Measurements from ENCODE around the gene MOSPD2.

Gene MOSPD2

DNA sequence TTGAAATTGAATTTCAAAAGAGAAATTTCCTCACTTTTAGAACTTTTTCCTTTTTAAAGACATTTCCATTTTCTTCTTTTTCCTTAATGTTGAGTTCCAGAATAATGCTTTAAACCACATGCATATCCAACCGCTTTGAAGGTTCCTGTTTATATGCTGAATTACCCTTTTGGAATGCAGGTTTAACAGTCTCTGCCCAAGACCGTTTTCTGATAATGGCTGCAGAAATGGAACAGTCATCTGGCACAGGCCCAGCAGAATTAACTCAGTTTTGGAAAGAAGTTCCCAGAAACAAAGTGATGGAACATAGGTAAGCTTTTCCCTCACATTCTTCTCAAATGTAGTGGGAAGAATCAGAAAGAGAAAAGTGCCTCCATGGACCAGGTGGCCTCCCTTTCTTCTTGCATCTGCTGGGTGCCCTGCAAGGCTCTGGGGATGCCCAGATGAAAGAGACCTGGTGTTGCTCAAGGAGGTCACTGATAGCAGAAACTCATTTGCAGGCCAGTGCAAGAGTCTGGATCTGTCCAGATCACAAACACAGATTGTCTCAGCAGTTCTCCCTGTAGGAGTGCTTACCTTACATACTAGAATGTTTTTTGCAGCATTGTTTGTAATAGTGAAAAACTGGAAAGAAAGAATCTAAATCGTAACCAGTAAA lies 42.9 kb downstream of the MOSPD2 start:
- DNase-seq = no peak

DNA sequence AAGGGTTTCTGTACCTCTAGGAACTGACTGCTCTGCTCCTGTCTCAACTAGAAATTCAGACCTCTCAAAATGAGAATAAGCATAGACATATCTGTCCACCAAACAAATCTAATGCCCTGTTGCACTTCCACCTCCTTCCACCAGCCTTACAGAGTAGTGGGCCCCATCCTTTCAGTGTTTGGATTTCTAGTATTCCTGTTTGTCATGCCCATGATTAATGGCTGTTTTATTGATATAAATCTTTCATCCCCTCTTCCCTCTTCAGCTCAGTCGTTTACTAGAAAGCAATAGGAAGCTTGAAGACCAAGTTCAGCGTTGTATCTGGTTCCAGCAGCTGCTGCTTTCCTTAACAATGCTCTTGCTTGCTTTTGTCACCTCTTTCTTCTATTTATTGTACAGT lies 46.2 kb downstream of the MOSPD2 start:
- DNase-seq = no peak

- no peak for DNase-seq
Measured at GRCh38 chrX:14920196-14920595, 47.0 kb downstream of the MOSPD2 start.

DNA sequence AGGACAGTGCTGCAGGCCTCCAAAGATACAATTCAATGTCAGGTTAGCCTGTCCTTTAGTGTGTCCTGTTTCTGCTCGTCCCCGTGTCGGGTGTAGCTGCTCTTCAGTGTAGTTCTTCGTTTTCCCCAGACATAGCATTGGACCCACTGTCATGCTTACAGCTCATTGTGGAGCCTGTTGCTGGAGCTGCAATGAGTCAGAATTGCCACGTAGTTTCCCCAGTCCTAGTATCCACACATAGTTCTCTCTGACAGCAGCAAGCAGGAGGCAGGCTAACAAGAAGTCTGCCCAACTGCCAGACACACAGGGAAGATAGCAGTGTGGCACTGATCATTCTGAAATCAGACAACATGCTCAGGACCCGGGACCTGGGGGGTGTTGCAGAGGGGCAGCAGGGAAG lies 49.2 kb downstream of the MOSPD2 start:
- no peak for DNase-seq

DNA sequence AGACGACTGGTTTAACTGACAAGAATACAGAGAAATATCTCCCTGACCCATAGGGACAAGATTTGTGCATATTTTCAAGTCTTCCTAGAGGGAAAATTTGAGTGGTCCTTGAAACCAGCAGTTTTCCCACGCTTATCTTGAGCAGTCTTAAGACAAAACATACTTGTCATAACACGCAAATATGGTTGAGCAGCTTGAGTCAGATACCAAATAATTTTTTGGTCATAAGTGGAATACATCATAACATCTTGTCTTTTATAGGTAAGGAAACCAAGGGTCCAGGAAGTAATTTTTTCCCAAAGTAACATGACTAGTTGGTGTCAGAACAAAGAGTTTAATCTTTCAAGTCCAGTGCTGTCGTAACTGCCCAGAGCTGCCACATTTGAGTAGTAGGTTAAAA lies 50.5 kb downstream of the MOSPD2 start:
- no peak for DNase-seq

DNA sequence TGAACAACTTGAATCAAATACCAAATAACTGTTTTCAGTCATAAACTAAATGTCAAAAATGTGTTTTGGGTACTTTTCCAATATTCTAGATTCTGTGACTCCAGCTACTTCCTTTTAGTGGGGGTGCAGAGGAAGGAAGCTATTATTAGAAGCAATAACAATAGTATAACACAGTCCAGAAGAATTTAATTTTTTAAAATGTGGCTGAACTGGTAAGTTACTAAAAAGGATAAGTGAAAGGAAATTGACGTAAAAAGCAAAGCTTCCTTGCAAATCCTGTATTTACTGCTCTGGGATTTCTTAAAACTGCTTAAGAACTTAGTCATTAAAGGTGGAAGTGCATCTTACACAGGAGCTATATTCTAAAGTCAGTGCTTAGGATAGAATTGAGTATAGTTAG lies 53.2 kb downstream of the MOSPD2 start:
- no peak for DNase-seq

DNA sequence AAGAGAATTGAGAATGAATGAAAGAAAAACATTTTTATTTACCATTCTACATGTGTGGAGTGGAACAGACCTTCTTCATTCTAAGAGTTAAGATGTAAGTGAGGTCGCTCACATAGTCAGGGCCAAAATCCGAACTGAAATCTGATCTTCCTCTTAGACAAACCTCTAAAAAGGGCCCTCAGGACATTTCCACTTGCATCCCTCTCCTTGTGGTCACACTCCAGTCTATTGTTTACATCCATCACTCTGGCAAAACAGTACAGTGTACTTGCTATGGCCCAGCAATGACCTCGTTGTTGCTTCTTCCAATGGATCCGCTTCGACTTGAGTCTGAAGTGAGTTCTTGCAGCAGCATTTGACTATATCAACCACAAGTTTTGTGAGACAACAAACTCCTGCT lies 54.2 kb downstream of the MOSPD2 start:
- DNase-seq = no peak

- no peak for DNase-seq
Measured at GRCh38 chrX:14930663-14931062, 57.4 kb downstream of the MOSPD2 start.

DNA sequence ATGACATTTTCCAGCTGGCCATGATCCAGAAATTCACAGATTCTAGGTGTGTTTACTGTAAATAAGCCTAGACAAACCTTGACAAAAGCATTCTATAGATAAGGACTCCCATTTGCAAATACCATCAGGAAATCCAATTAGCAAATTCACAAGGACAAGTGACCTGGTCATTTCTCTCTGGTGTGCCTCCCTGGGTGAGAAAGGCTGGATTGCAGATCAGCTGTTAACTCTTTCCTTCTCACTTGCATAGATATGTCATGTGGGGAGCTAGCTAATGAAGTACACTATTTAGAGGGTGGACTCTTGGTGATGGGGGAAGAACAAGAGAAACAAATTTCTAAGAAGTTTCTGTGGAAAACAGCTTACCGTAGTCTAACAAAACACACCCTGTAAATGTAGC lies 58.9 kb downstream of the MOSPD2 start:
- no peak for DNase-seq

- no peak for DNase-seq
Measured at GRCh38 chrX:14934423-14934822, 61.2 kb downstream of the MOSPD2 start.

- no peak for DNase-seq
Measured at GRCh38 chrX:14936561-14936960, 63.3 kb downstream of the MOSPD2 start.

- DNase-seq = no peak
Measured at GRCh38 chrX:14939644-14940043, 66.4 kb downstream of the MOSPD2 start.

- DNase-seq = no peak
Measured at GRCh38 chrX:14941301-14941700, 68.1 kb downstream of the MOSPD2 start.

DNA sequence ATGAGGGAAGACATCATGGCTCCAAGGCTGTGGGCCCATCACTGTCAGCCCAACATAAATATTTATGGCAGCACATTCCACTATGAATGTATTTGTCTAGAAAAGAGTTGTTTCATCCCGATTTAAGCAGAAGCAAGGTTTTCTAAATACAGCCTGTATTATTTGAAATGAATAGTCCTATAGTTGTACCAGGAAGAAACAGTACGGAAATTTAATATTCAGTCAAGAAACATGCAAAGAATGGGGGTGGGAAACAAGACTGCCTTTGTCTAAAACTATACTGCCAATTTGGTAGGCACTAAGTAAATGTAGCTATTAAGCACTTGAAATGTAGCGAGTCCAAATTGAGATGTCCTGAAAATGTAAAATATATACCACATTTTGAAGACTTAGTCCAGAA lies 69.1 kb downstream of the MOSPD2 start:
- no peak for DNase-seq

DNA sequence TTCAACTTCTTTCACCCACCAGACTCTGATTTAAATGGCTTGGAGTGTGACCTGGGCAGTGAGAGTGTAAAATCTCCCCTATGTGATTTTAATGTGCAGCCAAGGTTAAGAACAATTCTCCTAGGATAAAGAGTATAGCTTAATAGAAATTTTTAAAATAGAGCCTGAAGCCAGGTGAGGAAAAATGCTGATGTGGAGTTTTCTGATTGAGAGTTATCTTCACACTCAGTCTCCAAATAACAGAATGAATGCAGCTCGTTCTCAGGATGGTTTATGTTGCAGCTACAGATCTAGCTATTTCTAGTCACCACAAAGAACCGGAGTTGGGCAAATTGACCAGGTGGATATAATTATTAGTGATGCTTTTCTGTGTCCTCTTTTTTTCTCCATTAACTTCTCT lies 70.7 kb downstream of the MOSPD2 start:
- no peak for DNase-seq

DNA sequence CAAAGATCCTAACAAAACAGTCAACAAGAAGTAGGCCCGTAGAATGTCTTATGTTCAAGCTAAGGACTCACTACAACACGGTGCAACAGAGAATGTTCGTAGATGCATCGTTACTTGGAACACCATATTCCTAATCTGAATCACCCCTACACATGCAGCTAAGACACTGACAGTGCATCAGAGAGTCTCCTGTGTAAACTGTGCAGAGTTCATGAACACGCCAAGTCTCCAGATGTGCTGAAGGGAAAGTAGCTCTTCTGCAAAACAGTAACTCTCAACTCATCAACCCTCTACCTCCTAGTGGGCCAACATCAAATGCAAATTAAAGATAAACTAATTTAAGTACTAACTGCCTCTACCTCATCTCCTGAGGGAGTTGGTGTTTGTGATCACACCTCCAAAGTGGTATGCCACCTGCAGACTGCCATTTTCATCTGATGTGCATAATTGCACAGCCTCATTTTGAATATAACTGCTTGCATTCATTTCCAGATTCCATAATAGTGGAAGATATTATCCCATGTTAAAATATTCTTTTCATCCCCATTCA lies 73.5 kb downstream of the MOSPD2 start:
- DNase-seq = no peak

GRCh38 chrX:14948691-14949090 lies 75.5 kb downstream of the MOSPD2 start:
- DNase-seq = no peak

- no peak for DNase-seq
Measured at GRCh38 chrX:14956813-14957582, 83.8 kb downstream of the MOSPD2 start.

DNA sequence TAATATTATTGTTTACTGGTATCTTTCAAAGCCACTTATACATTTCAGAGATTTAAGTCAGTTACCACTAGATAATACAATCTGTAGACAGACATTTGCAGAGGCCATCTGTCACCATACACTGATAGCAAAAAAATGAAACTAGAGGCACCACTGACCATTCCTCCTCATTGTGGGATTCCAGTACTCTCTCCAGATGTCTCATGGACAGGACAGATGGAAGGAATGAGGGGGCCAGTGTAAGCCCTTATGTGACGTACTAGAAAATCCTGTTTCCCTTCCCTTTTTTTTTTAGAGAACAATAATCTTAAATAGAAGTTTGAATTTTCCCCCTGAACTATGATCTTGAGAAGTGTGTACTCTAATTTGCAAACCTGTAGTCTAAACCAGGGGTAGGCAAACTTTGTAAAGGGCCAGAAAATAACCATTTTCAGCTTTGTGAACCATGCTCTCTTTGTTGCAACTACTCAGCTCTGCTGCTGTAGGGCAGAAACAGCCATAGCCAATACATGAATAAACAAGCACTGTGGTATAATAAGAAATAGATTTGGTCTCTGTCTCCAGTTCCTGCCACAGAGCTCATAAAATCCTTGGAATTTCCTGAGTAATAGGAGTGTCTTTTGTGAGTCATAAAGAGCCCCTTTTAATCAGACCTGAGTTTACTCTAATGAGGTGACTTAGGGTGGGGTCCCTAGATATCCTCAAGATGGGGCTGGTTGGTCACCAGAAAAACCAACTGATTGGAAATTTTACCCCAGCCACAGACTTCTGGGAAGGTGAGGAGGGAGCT lies 90.4 kb downstream of the MOSPD2 start:
- DNase-seq = no peak

- DNase-seq = no peak
Measured at GRCh38 chrX:14964500-14964899, 91.3 kb downstream of the MOSPD2 start.

Data from NCI-H446 (cell line).